ENCODE data around the gene PIM3.

DNA sequence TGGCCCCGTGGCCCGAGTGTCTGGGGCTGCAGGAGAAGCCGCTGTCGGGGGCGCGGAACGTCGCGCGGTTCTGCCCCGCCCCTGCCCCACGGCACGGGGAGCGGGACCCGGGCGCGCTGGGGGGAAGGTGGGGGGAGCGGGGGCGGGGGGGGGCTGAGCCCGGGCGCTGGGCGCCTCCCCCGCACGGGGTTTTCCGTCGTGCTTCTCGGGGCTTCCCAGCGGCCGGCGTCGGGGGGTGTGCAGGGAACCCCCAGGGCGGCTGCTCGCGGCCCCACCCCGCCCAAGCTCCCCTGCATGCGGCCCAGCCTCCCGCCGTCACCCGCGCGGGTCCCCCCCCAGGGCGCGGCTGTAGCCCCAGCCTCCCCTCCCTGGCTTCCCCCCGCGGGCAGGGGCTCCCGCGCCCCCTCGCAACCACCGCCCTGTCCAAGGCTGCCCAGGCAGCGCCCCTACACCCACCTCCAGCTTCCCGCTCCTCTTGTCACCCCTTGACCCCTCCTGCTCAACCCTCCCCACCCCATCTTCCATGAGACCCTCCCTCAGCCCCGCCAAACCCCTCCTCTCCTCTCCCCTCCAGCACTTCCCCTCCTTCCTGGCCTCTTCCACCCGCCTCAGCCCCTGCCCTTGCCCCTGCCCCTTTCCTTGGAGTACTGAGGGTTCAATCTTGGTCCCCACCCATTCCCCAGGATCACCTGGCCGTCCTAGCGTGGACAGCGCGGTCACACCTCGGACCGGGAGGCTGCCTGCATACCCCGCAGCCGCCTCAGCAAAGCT, 50.3 kb downstream of the PIM3 start:
- TF ChIP-seq CTCF (IDR thresholded peaks at IDR 0.05) (no peak), POLR2A (IDR thresholded peaks at IDR 0.05) (no peak)
